ENCODE measurements around the gene PLD4. TPM values are rescaled to one million over a fixed set of nuclear protein-coding genes. Genes with fewer than 3 reads are reported as not detected.
"Not testable (repeated sequence)": the region's sequence is repeated elsewhere in the genome, so short reads cannot be mapped to it uniquely, and the experiment has no call there.

The PLD4 gene
- total and polyA plus RNA-seq, 2 of the 8 experiments (the other 6 are each of a cell fraction or from before 2014, with no cell fraction given): 0.05 TPM; not detected in 1

- H3K14ac ChIP-seq (ENCODE audit: insufficient read length); H3K4me3 ChIP-seq (ENCODE audit: extremely low read depth in 1 of 4, insufficient read depth in 2 of 4, low read depth in 3 of 4, low read length in 4 of 4); H2BK5ac ChIP-seq (ENCODE audit: low read depth, low read length); H3K36me3 ChIP-seq (ENCODE audit: control insufficient read depth in 2 of 4, insufficient read depth in 4 of 4, low read length in 3 of 4); H4K20me1 ChIP-seq (replicated peaks in 1 of 2; ENCODE audit: control insufficient read depth in 1 of 2, insufficient read depth in 2 of 2, low read length in 2 of 2); H2BK120ac ChIP-seq (replicated peaks; ENCODE audit: low read depth, low read length); DNase-seq (ENCODE audit: low read depth in 1 of 2, low spot score in 2 of 2); H4K91ac ChIP-seq (replicated peaks; ENCODE audit: insufficient read length, low read length); H2BK20ac ChIP-seq (ENCODE audit: low read length); H3K56ac ChIP-seq (replicated peaks; ENCODE audit: insufficient read length, low read depth, low read length); H3K4ac ChIP-seq (replicated peaks; ENCODE audit: insufficient read length, low read depth, low read length); H3K9ac ChIP-seq (replicated peaks in 1 of 4; ENCODE audit: extremely low read depth in 1 of 4, low read depth in 3 of 4, low read length in 3 of 4); CTCF ChIA-PET (ENCODE audit: partially characterized antibody); H3K27ac ChIP-seq (ENCODE audit: low read depth, low read length); H2AFZ ChIP-seq (ENCODE audit: low read length); H3K4me1 ChIP-seq (replicated peaks in 1 of 4; ENCODE audit: control insufficient read depth in 3 of 4, insufficient read depth in 4 of 4, low read length in 3 of 4); H4K5ac ChIP-seq (ENCODE audit: insufficient read length, low read depth, low read length); H3K23me2 ChIP-seq (ENCODE audit: low read depth, low read length); H2BK15ac ChIP-seq (ENCODE audit: low read length); H2AK5ac ChIP-seq (ENCODE audit: low read depth, low read length); H3K18ac ChIP-seq (ENCODE audit: extremely low read depth, low read length); H2BK12ac ChIP-seq (ENCODE audit: low read depth, low read length); H3K79me1 ChIP-seq (ENCODE audit: low read depth, low read length); H3K4me2 ChIP-seq (ENCODE audit: insufficient read depth in 1 of 2, low read depth in 2 of 2, low read length in 2 of 2); H4K8ac ChIP-seq (ENCODE audit: extremely low read depth, insufficient read depth, low read length); H3K23ac ChIP-seq (ENCODE audit: insufficient read length); POLR2A ChIA-PET (ENCODE audit: partially characterized antibody); H3K79me2 ChIP-seq (ENCODE audit: control insufficient read depth in 1 of 2, insufficient read depth in 2 of 2, low read length in 2 of 2); FAIRE-seq: not testable (repeated sequence)
- Histone ChIP-seq H3K9me3 (ENCODE audit: insufficient read depth in 2 of 2, low read depth in 1 of 2, low read length in 1 of 2) (peaks cover 0 to 57% of the 10 kb centered on the region in 2 experiments; a peak in 1 of 4 replicates), H3K27me3 (replicated peaks in 1 of 4; ENCODE audit: control insufficient read depth in 3 of 4, extremely low read depth in 1 of 4, insufficient read depth in 3 of 4, low read length in 3 of 4) (peaks cover 0 to 19% (median 7%) of the 10 kb centered on the region in 4 experiments; a peak in 6 of 7 replicates)
- WGBS, 2 experiments (ENCODE audit: extremely low coverage in 1 of 2, insufficient coverage in 1 of 2, insufficient read length in 1 of 2, insufficient replicate concordance in 2 of 2, low coverage in 1 of 2, low lambda C conversion rate in 2 of 2, missing lambda C conversion rate in 1 of 2): 92% methylated on average over 24 of the region's 29 CpGs; no CpG with 5 or more reads in 1 of the 2 experiments
These were observed 18.7 kb downstream of the PLD4 start for GRCh38 chr14:104943216-104944015.

GRCh38 chr14:104944016-104944308 lies 19.3 kb downstream of the PLD4 start:
- CTCF ChIA-PET (ENCODE audit: partially characterized antibody): interaction anchor here (0.5 kb wide), 1 partner anchor 75 kb away, joined by 3 read pairs; no protein-coding TSS in a partner anchor
- peaks cover 0 to 60% of the 10 kb centered on the region in 2 experiments; a peak in 1 of 4 replicates for H3K9me3 ChIP-seq (ENCODE audit: insufficient read depth in 2 of 2, low read depth in 1 of 2, low read length in 1 of 2)
- WGBS, 2 experiments (ENCODE audit: extremely low coverage in 1 of 2, insufficient coverage in 1 of 2, insufficient read length in 1 of 2, insufficient replicate concordance in 2 of 2, low coverage in 1 of 2, low lambda C conversion rate in 2 of 2, missing lambda C conversion rate in 1 of 2): 57% methylated on average over 5 of the region's 6 CpGs; no CpG with 5 or more reads in 1 of the 2 experiments

More at GRCh38 chr14:104944016-104944308, 19.3 kb downstream of the PLD4 start:
- H3K9ac ChIP-seq (replicated peaks in 1 of 4; ENCODE audit: extremely low read depth in 1 of 4, low read depth in 3 of 4, low read length in 3 of 4); H4K20me1 ChIP-seq (replicated peaks in 1 of 2; ENCODE audit: control insufficient read depth in 1 of 2, insufficient read depth in 2 of 2, low read length in 2 of 2); FAIRE-seq; H3K4me1 ChIP-seq (replicated peaks in 1 of 4; ENCODE audit: control insufficient read depth in 3 of 4, insufficient read depth in 4 of 4, low read length in 3 of 4); H2BK15ac ChIP-seq (ENCODE audit: low read length); H3K4me2 ChIP-seq (ENCODE audit: insufficient read depth in 1 of 2, low read depth in 2 of 2, low read length in 2 of 2); H3K36me3 ChIP-seq (ENCODE audit: control insufficient read depth in 2 of 4, insufficient read depth in 4 of 4, low read length in 3 of 4); H2BK5ac ChIP-seq (ENCODE audit: low read depth, low read length); H3K23ac ChIP-seq (ENCODE audit: insufficient read length); H3K56ac ChIP-seq (replicated peaks; ENCODE audit: insufficient read length, low read depth, low read length); POLR2A ChIA-PET (ENCODE audit: partially characterized antibody); H3K14ac ChIP-seq (ENCODE audit: insufficient read length); H3K79me2 ChIP-seq (ENCODE audit: control insufficient read depth in 1 of 2, insufficient read depth in 2 of 2, low read length in 2 of 2); H2BK12ac ChIP-seq (ENCODE audit: low read depth, low read length); H3K18ac ChIP-seq (ENCODE audit: extremely low read depth, low read length); H3K23me2 ChIP-seq (ENCODE audit: low read depth, low read length); H4K5ac ChIP-seq (ENCODE audit: insufficient read length, low read depth, low read length); H3K79me1 ChIP-seq (ENCODE audit: low read depth, low read length); H2BK20ac ChIP-seq (ENCODE audit: low read length); H3K27ac ChIP-seq (ENCODE audit: low read depth, low read length); H4K91ac ChIP-seq (replicated peaks; ENCODE audit: insufficient read length, low read length); H2BK120ac ChIP-seq (replicated peaks; ENCODE audit: low read depth, low read length); H2AK5ac ChIP-seq (ENCODE audit: low read depth, low read length); DNase-seq (ENCODE audit: low read depth in 1 of 2, low spot score in 2 of 2); H3K4ac ChIP-seq (replicated peaks; ENCODE audit: insufficient read length, low read depth, low read length); H3K4me3 ChIP-seq (ENCODE audit: extremely low read depth in 1 of 4, insufficient read depth in 2 of 4, low read depth in 3 of 4, low read length in 4 of 4); H2AFZ ChIP-seq (ENCODE audit: low read length); H4K8ac ChIP-seq (ENCODE audit: extremely low read depth, insufficient read depth, low read length): not testable (repeated sequence)
- H3K27me3 ChIP-seq (replicated peaks in 1 of 4; ENCODE audit: control insufficient read depth in 3 of 4, extremely low read depth in 1 of 4, insufficient read depth in 3 of 4, low read length in 3 of 4): peaks cover 0 to 14% (median 5%) of the 10 kb centered on the region in 4 experiments; a peak in 6 of 7 replicates

All from H1 (cell line).